Thyroid gland (tissue), 4 donors: ENCODE measurements around the gene PCGF3.

Experiments used
- POLR2A ChIP-seq, 2 donors: fragments of 450-650 bp; IDR thresholded peaks; one replicate each; pipeline ENCODE4 v1.6.1; 2017; ENCODE audit warnings: antibody characterized with exemption in 2 of 2, mild to moderate bottlenecking in 2 of 2, moderate library complexity in 1 of 2
- TF ChIP-seq, protein P1 (sequence below), 6 experiments: fragments of 200-600 bp in 3 of 6; fragments of 450-650 bp in 3 of 6; sonication (generic) in 3 of 6; IDR thresholded peaks; one replicate each; pipeline ENCODE4 v1.5.1; 2016 to 2019; ENCODE audit warnings: antibody characterized with exemption in 6 of 6, mild to moderate bottlenecking in 2 of 6, inconsistent platforms in 1 of 6, moderate library complexity in 1 of 6

- TF ChIP-seq, protein P1, sequence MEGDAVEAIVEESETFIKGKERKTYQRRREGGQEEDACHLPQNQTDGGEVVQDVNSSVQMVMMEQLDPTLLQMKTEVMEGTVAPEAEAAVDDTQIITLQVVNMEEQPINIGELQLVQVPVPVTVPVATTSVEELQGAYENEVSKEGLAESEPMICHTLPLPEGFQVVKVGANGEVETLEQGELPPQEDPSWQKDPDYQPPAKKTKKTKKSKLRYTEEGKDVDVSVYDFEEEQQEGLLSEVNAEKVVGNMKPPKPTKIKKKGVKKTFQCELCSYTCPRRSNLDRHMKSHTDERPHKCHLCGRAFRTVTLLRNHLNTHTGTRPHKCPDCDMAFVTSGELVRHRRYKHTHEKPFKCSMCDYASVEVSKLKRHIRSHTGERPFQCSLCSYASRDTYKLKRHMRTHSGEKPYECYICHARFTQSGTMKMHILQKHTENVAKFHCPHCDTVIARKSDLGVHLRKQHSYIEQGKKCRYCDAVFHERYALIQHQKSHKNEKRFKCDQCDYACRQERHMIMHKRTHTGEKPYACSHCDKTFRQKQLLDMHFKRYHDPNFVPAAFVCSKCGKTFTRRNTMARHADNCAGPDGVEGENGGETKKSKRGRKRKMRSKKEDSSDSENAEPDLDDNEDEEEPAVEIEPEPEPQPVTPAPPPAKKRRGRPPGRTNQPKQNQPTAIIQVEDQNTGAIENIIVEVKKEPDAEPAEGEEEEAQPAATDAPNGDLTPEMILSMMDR (IDR thresholded peaks at IDR 0.05): no peak
- TF ChIP-seq POLR2A (IDR thresholded peaks at IDR 0.05): no peak
Observed at GRCh38 chr4:700587-701264, 4.9 kb upstream of the PCGF3 start.
